Measurements from ENCODE around the gene XXYLT1.

XXYLT1 gene

DNA sequence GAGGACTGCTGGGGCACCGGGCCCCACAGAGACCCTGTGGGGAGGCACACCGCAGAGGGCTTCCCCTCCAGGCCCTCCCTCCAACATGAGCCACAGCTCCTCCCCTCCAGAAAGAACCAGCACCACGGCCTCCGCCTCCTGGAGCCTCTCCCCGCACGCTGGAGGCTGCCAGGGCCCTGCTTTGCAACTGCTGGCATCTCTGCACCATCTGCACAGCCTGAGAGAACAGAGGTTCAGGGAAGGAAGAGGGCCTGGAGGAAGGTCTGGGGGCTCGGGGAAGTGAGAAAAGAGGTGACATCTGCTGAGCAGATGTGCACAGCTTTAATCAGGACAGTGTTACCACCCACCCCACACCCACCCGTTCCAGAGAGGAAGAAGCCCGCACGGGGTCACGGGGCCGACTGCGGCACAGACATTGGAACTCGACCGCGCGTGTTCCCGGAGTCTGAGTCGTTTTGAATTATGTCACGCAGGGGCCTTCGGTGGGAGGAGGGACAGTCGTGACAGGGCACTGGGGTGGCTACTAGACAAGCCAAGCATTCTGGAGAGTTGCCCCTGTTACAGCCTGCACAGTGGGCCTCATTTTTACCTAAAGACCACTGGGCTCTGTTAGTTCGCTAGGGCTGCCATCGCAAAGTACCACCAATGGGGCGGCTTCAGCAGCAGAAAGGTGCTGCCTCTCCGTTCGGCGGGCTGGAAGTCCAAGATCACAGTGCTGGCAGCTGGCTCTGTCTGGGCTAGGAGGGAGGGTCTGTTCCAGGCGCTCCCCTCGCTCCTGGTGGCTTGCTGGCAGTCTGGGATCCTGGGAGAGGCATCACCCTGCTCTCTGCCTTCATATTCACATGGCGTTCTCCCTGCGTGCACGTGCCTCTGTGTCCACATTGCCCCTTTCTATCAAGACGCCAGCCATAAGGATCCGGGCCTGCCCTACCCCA, 194.8 kb downstream of the XXYLT1 start:
- Histone ChIP-seq H3K18ac (ENCODE audit: low read depth in 1 of 2, low read length in 2 of 2) (peak overlapping the region in 1 of 2 experiments; percentile 61), H3K9me3 (ENCODE audit: control insufficient read depth, low read length) (no peaks in the 10 kb centered on the region), H3K36me3 (ENCODE audit: control insufficient read depth in 1 of 2, insufficient read depth in 2 of 2, low read depth in 1 of 2, low read length in 2 of 2) (peaks cover 0 to 22% of the 10 kb centered on the region in 2 experiments), H3K9ac (ENCODE audit: low read length) (no peak overlapping the region), H4K8ac (ENCODE audit: low read length) (no peak overlapping the region), H3K14ac (ENCODE audit: low read length in 2 of 2) (peak overlapping the region in 1 of 2 experiments; percentile 82), H3K27ac (ENCODE audit: low read length, poor library complexity, severe bottlenecking) (no peak overlapping the region), H3K23ac (ENCODE audit: low read length in 2 of 2) (no peak overlapping the region), H3K4me1 (ENCODE audit: control insufficient read depth, insufficient read depth, low read depth, low read length) (peaks cover 25% of the 10 kb centered on the region), H2BK12ac (ENCODE audit: low read length in 2 of 2) (peak overlapping the region in 1 of 2 experiments; percentile 61), H3K79me1 (replicated peaks; ENCODE audit: low read length, poor library complexity, severe bottlenecking) (peaks cover 5% of the 10 kb centered on the region), H2BK5ac (ENCODE audit: low read depth, low read length, poor library complexity, severe bottlenecking) (no peak overlapping the region), H3K4me2 (ENCODE audit: low read length, poor library complexity, severe bottlenecking) (no peak overlapping the region), H2AFZ (ENCODE audit: low read depth, low read length) (no peak overlapping the region), H3K27me3 (ENCODE audit: control insufficient read depth in 1 of 2, insufficient read depth in 1 of 2, low read length in 2 of 2) (no peaks in the 10 kb centered on the region), H2BK15ac (ENCODE audit: low read depth, poor library complexity, severe bottlenecking) (no peak overlapping the region), H4K91ac (ENCODE audit: low read length) (no peak overlapping the region), H2BK120ac (ENCODE audit: low read depth, low read length) (no peak overlapping the region), H3K4ac (ENCODE audit: low read depth in 1 of 2, low read length in 2 of 2) (peak overlapping the region in 1 of 2 experiments; percentile 30), H3K4me3 (ENCODE audit: insufficient read depth in 1 of 2, low read depth in 1 of 2, low read length in 2 of 2) (no peak overlapping the region), H2AK5ac (ENCODE audit: low read length, severe bottlenecking) (no peak overlapping the region)
- DNase-seq, result no peak
- WGBS, result 77% methylated on average over 31 of the region's 35 CpGs

- H2BK120ac ChIP-seq (ENCODE audit: low read depth, low read length), result no peak overlapping the region
- peak overlapping the region; percentile 56 for H2BK15ac ChIP-seq (ENCODE audit: low read depth, poor library complexity, severe bottlenecking)
- peak overlapping the region in 1 of 2 experiments; percentile 82 for H3K14ac ChIP-seq (ENCODE audit: low read length in 2 of 2)
- H3K18ac ChIP-seq (ENCODE audit: low read depth in 1 of 2, low read length in 2 of 2), result peak overlapping the region in 1 of 2 experiments; percentile 48
- H2BK12ac ChIP-seq (ENCODE audit: low read length in 2 of 2), result peak overlapping the region; percentile 1 to 45
- H4K8ac ChIP-seq (ENCODE audit: low read length), result no peak overlapping the region
- 93% methylated on average over 14 of the region's 14 CpGs for WGBS
- H2AFZ ChIP-seq (ENCODE audit: low read depth, low read length), result no peak overlapping the region
- H2BK5ac ChIP-seq (ENCODE audit: low read depth, low read length, poor library complexity, severe bottlenecking), result no peak overlapping the region
- peaks cover 0 to 25% of the 10 kb centered on the region in 2 experiments for H3K36me3 ChIP-seq (ENCODE audit: control insufficient read depth in 1 of 2, insufficient read depth in 2 of 2, low read depth in 1 of 2, low read length in 2 of 2)
- no peak overlapping the region for H3K27ac ChIP-seq (ENCODE audit: low read length, poor library complexity, severe bottlenecking)
- H4K91ac ChIP-seq (ENCODE audit: low read length), result no peak overlapping the region
- H3K4ac ChIP-seq (ENCODE audit: low read depth in 1 of 2, low read length in 2 of 2), result peak overlapping the region in 1 of 2 experiments; percentile 4
- no peak for DNase-seq
- peaks cover 5% of the 10 kb centered on the region for H3K79me1 ChIP-seq (replicated peaks; ENCODE audit: low read length, poor library complexity, severe bottlenecking)
- H2AK5ac ChIP-seq (ENCODE audit: low read length, severe bottlenecking), result no peak overlapping the region
- H3K4me1 ChIP-seq (ENCODE audit: control insufficient read depth, insufficient read depth, low read depth, low read length), result peaks cover 18% of the 10 kb centered on the region
- no peak overlapping the region for H3K23ac ChIP-seq (ENCODE audit: low read length in 2 of 2)
- no peak overlapping the region for H3K9ac ChIP-seq (ENCODE audit: low read length)
- H3K27me3 ChIP-seq (ENCODE audit: control insufficient read depth in 1 of 2, insufficient read depth in 1 of 2, low read length in 2 of 2), result no peaks in the 10 kb centered on the region
- H3K4me2 ChIP-seq (ENCODE audit: low read length, poor library complexity, severe bottlenecking), result no peak overlapping the region
- H3K9me3 ChIP-seq (ENCODE audit: control insufficient read depth, low read length), result no peaks in the 10 kb centered on the region
- no peak overlapping the region for H3K4me3 ChIP-seq (ENCODE audit: insufficient read depth in 1 of 2, low read depth in 1 of 2, low read length in 2 of 2)
Measured at GRCh38 chr3:195075199-195075940, 195.6 kb downstream of the XXYLT1 start.

DNA sequence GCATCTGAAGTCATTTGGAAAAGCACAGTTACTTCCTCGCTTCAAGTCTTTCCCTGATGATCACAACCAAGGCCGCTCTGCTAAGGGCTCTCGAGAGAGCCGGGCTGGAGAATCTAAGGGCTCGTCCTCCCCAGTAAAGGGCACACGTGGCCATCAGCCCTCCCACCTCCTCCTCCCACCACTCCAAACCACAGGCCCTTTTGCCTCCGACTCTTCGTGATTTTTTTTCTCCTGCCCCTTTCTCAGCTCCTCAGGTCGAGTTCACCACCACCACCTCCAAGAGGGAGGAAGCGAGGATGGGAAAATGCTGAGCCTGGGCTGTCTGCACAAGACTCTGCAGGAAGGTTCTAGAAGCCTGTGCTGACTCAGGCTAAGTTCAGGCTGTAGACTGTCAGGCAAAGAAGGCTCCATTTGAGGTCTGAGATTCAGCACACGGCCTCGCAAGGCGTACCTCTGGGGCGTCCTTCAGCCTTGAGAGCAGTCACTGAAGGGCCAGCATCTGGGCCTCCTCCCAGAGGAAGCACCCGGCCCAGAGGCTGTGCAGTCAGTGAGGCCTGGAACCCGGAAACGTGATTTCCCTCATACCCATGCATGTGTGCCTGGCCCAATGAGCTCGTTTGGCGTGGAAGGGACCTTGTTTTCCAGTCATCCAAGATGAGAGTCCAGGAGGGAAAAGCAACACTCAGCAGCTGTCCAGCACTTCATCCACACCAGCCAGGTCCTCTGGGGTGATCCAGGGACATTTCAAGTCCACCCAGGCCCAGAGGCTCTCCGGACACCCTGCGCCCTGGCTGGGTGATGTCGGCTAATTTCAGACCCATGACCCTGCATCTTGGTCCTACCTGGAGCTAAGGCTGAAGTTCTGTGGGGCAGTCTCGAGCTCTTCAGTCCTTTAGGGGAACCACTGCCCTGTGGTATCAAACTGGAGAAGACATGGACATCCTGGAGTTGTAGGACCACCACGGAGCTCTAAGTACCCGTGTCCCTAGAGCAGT, 196.8 kb downstream of the XXYLT1 start:
- H3K18ac ChIP-seq (ENCODE audit: low read depth in 1 of 2, low read length in 2 of 2), result no peak overlapping the region
- no peak overlapping the region for H2BK5ac ChIP-seq (ENCODE audit: low read depth, low read length, poor library complexity, severe bottlenecking)
- H2BK120ac ChIP-seq (ENCODE audit: low read depth, low read length), result no peak overlapping the region
- H3K4me3 ChIP-seq (ENCODE audit: insufficient read depth in 1 of 2, low read depth in 1 of 2, low read length in 2 of 2), result no peak overlapping the region
- H3K4ac ChIP-seq (ENCODE audit: low read depth in 1 of 2, low read length in 2 of 2), result no peak overlapping the region
- no peaks in the 10 kb centered on the region for H3K9me3 ChIP-seq (ENCODE audit: control insufficient read depth, low read length)
- H4K91ac ChIP-seq (ENCODE audit: low read length), result peak overlapping the region; percentile 4
- H3K9ac ChIP-seq (ENCODE audit: low read length), result no peak overlapping the region
- H3K27ac ChIP-seq (ENCODE audit: low read length, poor library complexity, severe bottlenecking), result no peak overlapping the region
- no peaks in the 10 kb centered on the region for H3K27me3 ChIP-seq (ENCODE audit: control insufficient read depth in 1 of 2, insufficient read depth in 1 of 2, low read length in 2 of 2)
- no peak overlapping the region for H3K14ac ChIP-seq (ENCODE audit: low read length in 2 of 2)
- no peak overlapping the region for H3K23ac ChIP-seq (ENCODE audit: low read length in 2 of 2)
- WGBS, result 93% methylated on average over 25 of the region's 25 CpGs
- H3K4me2 ChIP-seq (ENCODE audit: low read length, poor library complexity, severe bottlenecking), result no peak overlapping the region
- no peak overlapping the region for H2AFZ ChIP-seq (ENCODE audit: low read depth, low read length)
- H3K4me1 ChIP-seq (ENCODE audit: control insufficient read depth, insufficient read depth, low read depth, low read length), result peaks cover 9% of the 10 kb centered on the region
- peaks cover 5% of the 10 kb centered on the region for H3K79me1 ChIP-seq (replicated peaks; ENCODE audit: low read length, poor library complexity, severe bottlenecking)
- no peak for DNase-seq
- H3K36me3 ChIP-seq (ENCODE audit: control insufficient read depth in 1 of 2, insufficient read depth in 2 of 2, low read depth in 1 of 2, low read length in 2 of 2), result peaks cover 6 to 37% of the 10 kb centered on the region in 2 experiments
- no peak overlapping the region for H2AK5ac ChIP-seq (ENCODE audit: low read length, severe bottlenecking)
- H2BK15ac ChIP-seq (ENCODE audit: low read depth, poor library complexity, severe bottlenecking), result no peak overlapping the region
- H4K8ac ChIP-seq (ENCODE audit: low read length), result no peak overlapping the region
- no peak overlapping the region for H2BK12ac ChIP-seq (ENCODE audit: low read length in 2 of 2)
